Smooth muscle cell (in vitro differentiated cells): ENCODE data around the gene EFR3B. TPM values are rescaled to one million over a fixed set of nuclear protein-coding genes. Genes with fewer than 3 reads are reported as not detected.

Experiments
- DNase-seq: peaks from one replicate; lab custom pipeline; 2025; ENCODE audit not compliant: unreplicated experiment; lab: John Stamatoyannopoulos, UW
- H2AFZ ChIP-seq: fragments of 200-600 bp; sonication (generic); 2 replicates; pipeline ENCODE4 v1.6.0; 2016; ENCODE audit warnings: antibody characterized with exemption, low read depth, mild to moderate bottlenecking
- H3F3A ChIP-seq: fragments of 200-600 bp; sonication (generic); 2 replicates; pipeline ENCODE4 v1.6.0; 2017; ENCODE audit warnings: antibody characterized with exemption, low read depth
- H3K27ac ChIP-seq: fragments of 200-600 bp; sonication (generic); 2 replicates; pipeline ENCODE4 v1.5.1; 2016; ENCODE audit warnings: low read depth, mild to moderate bottlenecking
- H3K27me3 ChIP-seq: fragments of 200-600 bp; sonication (generic); 2 replicates; pipeline ENCODE4 v1.6.1; 2016; ENCODE audit warnings: low read depth, mild to moderate bottlenecking
- H3K36me3 ChIP-seq: fragments of 200-600 bp; sonication (generic); 2 replicates; pipeline ENCODE4 v1.5.1; 2016; ENCODE audit warnings: low read depth
- H3K4me1 ChIP-seq: fragments of 200-600 bp; sonication (generic); 2 replicates; pipeline ENCODE4 v1.5.1; 2016; ENCODE audit warnings: low read depth
- H3K4me2 ChIP-seq: fragments of 200-600 bp; sonication (generic); 2 replicates; pipeline ENCODE4 v1.6.0; 2016; ENCODE audit warnings: mild to moderate bottlenecking
- H3K4me3 ChIP-seq: fragments of 200-600 bp; sonication (generic); 2 replicates; pipeline ENCODE4 v1.5.1; 2016; ENCODE audit warnings: mild to moderate bottlenecking
- H3K79me2 ChIP-seq: fragments of 200-600 bp; sonication (generic); 2 replicates; pipeline ENCODE4 v1.6.0; 2016; ENCODE audit warnings: low read depth, mild to moderate bottlenecking
- H3K9ac ChIP-seq: fragments of 200-600 bp; sonication (generic); 2 replicates; pipeline ENCODE4 v1.6.0; 2016; ENCODE audit warnings: low read depth
- H3K9me3 ChIP-seq: fragments of 200-600 bp; sonication (generic); replicated peaks from 2 replicates; pipeline ENCODE4 v1.5.1; 2016; ENCODE audit warnings: low read depth
- H4K20me1 ChIP-seq: fragments of 200-600 bp; sonication (generic); 2 replicates; pipeline ENCODE4 v1.6.0; 2016; ENCODE audit warnings: low read depth
- CTCF ChIP-seq: fragments of 200-600 bp; sonication (generic); IDR thresholded peaks from 2 replicates; pipeline ENCODE4 v1.5.1; 2017; ENCODE audit warnings: borderline replicate concordance, mild to moderate bottlenecking, antibody characterized with exemption; ENCODE audit not compliant: insufficient read depth, poor library complexity, severe bottlenecking
- WGBS: methylation state at CpG from one replicate; pipeline ENCODE4 v1.1.7; 2016; ENCODE audit warnings: low lambda C conversion rate; 5-methylcytosine and 5-hydroxymethylcytosine counted together
- polyA plus RNA-seq: library from polyadenylated mRNA; unstranded; fragments of >200 nt; fragmentation: Nextera tagmentation; extraction: Ambion mirVana; gene quantifications from 2 replicates; pipeline ENCODE4 v1.2.1, GENCODE V29; 2016
- total RNA-seq: library from RNA; depleted of rRNA; stranded (reverse); fragments of >200 nt; gene quantifications from 2 replicates; pipeline ENCODE4 v1.2.3, GENCODE V29; 2014

Gene EFR3B
- total and polyA plus RNA-seq, 2 experiments from 2014 or later: 4.0 to 5.2 TPM

GRCh38 chr2:25116956-25117355, 75.1 kb downstream of the EFR3B start:
- H4K20me1 ChIP-seq: no peaks in the 10 kb centered on the region
- WGBS: 95% methylated on average over 13 of the region's 13 CpGs
- no peaks in the 10 kb centered on the region for H3K9me3 ChIP-seq
- H3F3A ChIP-seq: no peaks in the 10 kb centered on the region
- no peak for TF ChIP-seq CTCF
- no peaks in the 10 kb centered on the region for H3K36me3 ChIP-seq
- H3K4me2 ChIP-seq: no peak overlapping the region
- no peak overlapping the region for H2AFZ ChIP-seq
- no peaks in the 10 kb centered on the region for H3K4me1 ChIP-seq
- no peaks in the 10 kb centered on the region for H3K79me2 ChIP-seq
- H3K27ac ChIP-seq: no peak overlapping the region
- no peak overlapping the region for H3K4me3 ChIP-seq
- no peak overlapping the region for H3K9ac ChIP-seq
- DNase-seq: no peak
- H3K27me3 ChIP-seq: no peaks in the 10 kb centered on the region

GRCh38 chr2:25119263-25119662, 77.4 kb downstream of the EFR3B start:
- no peak for TF ChIP-seq CTCF
- Histone ChIP-seq H3K4me2 (no peak overlapping the region), H3K79me2 (no peaks in the 10 kb centered on the region), H3K4me1 (no peaks in the 10 kb centered on the region), H3K36me3 (no peaks in the 10 kb centered on the region), H3K27ac (no peak overlapping the region), H3K9me3 (no peaks in the 10 kb centered on the region), H4K20me1 (no peaks in the 10 kb centered on the region), H3F3A (no peaks in the 10 kb centered on the region), H2AFZ (no peak overlapping the region), H3K9ac (no peak overlapping the region), H3K4me3 (no peak overlapping the region), H3K27me3 (no peaks in the 10 kb centered on the region)
- WGBS: 93% methylated on average over 11 of the region's 11 CpGs
- no peak for DNase-seq

GRCh38 chr2:25122367-25122766, 80.5 kb downstream of the EFR3B start:
- Histone ChIP-seq H2AFZ (no peak overlapping the region), H3K79me2 (no peaks in the 10 kb centered on the region), H3K27ac (no peak overlapping the region), H4K20me1 (no peaks in the 10 kb centered on the region), H3K27me3 (no peaks in the 10 kb centered on the region), H3K9me3 (no peaks in the 10 kb centered on the region), H3K4me1 (no peaks in the 10 kb centered on the region), H3F3A (no peaks in the 10 kb centered on the region), H3K4me3 (no peak overlapping the region), H3K36me3 (no peaks in the 10 kb centered on the region), H3K9ac (no peak overlapping the region), H3K4me2 (no peak overlapping the region)
- TF ChIP-seq CTCF: no peak
- DNase-seq: no peak
- WGBS: 92% methylated on average over 3 of the region's 3 CpGs

GRCh38 chr2:25123682-25124081, 81.8 kb downstream of the EFR3B start:
- no peaks in the 10 kb centered on the region for H3K79me2 ChIP-seq
- H3K9ac ChIP-seq: no peak overlapping the region
- H3K4me2 ChIP-seq: no peak overlapping the region
- H4K20me1 ChIP-seq: no peaks in the 10 kb centered on the region
- no peaks in the 10 kb centered on the region for H3K36me3 ChIP-seq
- no peak overlapping the region for H2AFZ ChIP-seq
- 98% methylated on average over 5 of the region's 5 CpGs for WGBS
- H3F3A ChIP-seq: no peaks in the 10 kb centered on the region
- no peak for TF ChIP-seq CTCF
- no peak overlapping the region for H3K27ac ChIP-seq
- DNase-seq: no peak
- no peaks in the 10 kb centered on the region for H3K4me1 ChIP-seq
- H3K9me3 ChIP-seq: no peaks in the 10 kb centered on the region
- no peak overlapping the region for H3K4me3 ChIP-seq
- H3K27me3 ChIP-seq: no peaks in the 10 kb centered on the region
